ENCODE data around the gene ZNF789.

ZNF789 gene

DNA sequence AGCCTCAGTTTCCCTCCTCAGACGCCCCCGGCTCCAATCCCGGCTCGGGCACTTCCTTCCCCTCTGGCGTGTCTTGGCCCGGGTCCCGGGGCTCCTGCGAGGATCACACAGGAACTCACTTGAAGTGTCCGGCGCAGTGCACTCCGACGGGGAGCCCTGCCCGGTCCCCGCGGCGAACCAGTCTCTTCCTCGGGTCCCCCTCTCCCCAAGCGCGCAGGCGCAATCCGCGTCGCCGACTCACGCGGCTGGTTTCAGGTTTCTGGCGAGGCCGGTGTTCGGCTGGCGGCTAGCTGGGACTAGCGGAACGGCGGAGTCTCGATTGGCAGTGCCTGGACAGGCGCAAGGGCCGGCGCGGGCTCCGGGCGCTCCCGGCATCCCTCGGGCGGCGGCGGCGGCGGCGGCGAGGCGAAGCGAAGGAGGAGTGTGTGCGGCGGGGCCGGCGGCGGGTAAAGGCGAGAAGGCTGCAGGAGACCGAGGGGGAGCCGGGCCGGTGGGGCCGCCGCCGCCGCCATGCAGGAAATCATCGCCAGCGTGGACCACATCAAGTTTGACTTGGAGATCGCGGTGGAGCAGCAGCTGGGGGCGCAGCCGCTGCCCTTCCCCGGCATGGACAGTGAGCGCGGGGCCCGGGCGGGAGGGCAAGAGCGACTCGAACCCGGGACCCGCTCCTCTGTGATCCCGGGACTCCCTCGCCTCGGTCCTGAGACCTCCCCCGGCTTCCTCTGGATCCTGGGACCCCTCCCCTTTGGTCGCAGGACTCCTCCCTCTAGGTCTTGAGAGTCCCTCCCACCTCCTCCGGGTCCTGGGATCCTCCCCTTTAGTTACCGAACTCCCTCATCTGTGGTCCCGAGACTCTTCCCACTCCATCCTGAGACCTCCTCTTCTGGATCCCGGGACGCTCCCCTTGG, 33.9 kb upstream of the ZNF789 start, which contains the start of the genes CPSF4 and PTCD1 (continued):
- TF ChIP-seq, protein P1, sequence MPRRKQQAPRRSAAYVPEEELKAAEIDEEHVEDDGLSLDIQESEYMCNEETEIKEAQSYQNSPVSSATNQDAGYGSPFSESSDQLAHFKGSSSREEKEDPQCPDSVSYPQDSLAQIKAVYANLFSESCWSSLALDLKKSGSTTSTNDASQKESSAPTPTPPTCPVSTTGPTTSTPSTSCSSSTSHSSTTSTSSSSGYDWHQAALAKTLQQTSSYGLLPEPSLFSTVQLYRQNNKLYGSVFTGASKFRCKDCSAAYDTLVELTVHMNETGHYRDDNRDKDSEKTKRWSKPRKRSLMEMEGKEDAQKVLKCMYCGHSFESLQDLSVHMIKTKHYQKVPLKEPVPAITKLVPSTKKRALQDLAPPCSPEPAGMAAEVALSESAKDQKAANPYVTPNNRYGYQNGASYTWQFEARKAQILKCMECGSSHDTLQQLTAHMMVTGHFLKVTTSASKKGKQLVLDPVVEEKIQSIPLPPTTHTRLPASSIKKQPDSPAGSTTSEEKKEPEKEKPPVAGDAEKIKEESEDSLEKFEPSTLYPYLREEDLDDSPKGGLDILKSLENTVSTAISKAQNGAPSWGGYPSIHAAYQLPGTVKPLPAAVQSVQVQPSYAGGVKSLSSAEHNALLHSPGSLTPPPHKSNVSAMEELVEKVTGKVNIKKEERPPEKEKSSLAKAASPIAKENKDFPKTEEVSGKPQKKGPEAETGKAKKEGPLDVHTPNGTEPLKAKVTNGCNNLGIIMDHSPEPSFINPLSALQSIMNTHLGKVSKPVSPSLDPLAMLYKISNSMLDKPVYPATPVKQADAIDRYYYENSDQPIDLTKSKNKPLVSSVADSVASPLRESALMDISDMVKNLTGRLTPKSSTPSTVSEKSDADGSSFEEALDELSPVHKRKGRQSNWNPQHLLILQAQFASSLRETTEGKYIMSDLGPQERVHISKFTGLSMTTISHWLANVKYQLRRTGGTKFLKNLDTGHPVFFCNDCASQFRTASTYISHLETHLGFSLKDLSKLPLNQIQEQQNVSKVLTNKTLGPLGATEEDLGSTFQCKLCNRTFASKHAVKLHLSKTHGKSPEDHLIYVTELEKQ (tag by site-specific recombination; IDR thresholded peaks at IDR 0.05; ENCODE audit: borderline replicate concordance) = no peak
- TF ChIP-seq, protein P2, sequence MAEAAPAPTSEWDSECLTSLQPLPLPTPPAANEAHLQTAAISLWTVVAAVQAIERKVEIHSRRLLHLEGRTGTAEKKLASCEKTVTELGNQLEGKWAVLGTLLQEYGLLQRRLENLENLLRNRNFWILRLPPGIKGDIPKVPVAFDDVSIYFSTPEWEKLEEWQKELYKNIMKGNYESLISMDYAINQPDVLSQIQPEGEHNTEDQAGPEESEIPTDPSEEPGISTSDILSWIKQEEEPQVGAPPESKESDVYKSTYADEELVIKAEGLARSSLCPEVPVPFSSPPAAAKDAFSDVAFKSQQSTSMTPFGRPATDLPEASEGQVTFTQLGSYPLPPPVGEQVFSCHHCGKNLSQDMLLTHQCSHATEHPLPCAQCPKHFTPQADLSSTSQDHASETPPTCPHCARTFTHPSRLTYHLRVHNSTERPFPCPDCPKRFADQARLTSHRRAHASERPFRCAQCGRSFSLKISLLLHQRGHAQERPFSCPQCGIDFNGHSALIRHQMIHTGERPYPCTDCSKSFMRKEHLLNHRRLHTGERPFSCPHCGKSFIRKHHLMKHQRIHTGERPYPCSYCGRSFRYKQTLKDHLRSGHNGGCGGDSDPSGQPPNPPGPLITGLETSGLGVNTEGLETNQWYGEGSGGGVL (tag by site-specific recombination; IDR thresholded peaks at IDR 0.05) = no peak
- TF ChIP-seq, protein P3, sequence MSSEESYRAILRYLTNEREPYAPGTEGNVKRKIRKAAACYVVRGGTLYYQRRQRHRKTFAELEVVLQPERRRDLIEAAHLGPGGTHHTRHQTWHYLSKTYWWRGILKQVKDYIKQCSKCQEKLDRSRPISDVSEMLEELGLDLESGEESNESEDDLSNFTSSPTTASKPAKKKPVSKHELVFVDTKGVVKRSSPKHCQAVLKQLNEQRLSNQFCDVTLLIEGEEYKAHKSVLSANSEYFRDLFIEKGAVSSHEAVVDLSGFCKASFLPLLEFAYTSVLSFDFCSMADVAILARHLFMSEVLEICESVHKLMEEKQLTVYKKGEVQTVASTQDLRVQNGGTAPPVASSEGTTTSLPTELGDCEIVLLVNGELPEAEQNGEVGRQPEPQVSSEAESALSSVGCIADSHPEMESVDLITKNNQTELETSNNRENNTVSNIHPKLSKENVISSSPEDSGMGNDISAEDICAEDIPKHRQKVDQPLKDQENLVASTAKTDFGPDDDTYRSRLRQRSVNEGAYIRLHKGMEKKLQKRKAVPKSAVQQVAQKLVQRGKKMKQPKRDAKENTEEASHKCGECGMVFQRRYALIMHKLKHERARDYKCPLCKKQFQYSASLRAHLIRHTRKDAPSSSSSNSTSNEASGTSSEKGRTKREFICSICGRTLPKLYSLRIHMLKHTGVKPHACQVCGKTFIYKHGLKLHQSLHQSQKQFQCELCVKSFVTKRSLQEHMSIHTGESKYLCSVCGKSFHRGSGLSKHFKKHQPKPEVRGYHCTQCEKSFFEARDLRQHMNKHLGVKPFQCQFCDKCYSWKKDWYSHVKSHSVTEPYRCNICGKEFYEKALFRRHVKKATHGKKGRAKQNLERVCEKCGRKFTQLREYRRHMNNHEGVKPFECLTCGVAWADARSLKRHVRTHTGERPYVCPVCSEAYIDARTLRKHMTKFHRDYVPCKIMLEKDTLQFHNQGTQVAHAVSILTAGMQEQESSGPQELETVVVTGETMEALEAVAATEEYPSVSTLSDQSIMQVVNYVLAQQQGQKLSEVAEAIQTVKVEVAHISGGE (tag by site-specific recombination; conservative IDR thresholded peaks at IDR 0.05; ENCODE audit: low read depth) = peak; percentile 96

DNA sequence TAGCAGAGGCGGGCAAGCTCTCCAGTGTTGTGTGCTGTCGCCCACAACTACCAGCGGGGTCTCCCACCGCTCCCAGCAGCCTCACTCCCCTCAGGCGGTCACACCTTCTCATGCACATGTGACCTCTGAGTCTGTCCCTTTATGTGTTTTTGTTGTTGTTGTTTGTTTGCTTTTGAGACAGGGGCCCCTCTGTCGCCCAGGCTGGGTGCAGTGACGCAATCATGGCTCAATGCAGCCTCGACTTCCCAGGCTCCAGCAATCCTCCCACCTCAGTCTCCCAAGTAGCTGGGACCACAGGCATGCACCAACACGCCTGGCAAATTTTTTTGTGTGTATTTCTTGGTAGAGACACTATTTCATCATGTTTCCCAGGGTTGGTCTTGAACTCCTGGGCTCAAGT, 32.5 kb upstream of the ZNF789 start:
- Histone ChIP-seq H3K4me3 (ENCODE audit: low read depth, low read length) (peak overlapping the region; percentile 91; the same call in 1 of the 2 replicates), H3K27ac (ENCODE audit: extremely low read depth, low read depth, low read length) (no peak overlapping the region)

More for the DNA sequence above, 32.5 kb upstream of the ZNF789 start:
- peaks cover 9% of the 10 kb centered on the region for H3K4me1 ChIP-seq (ENCODE audit: control insufficient read depth, insufficient read depth, low read length)
- H3K36me3 ChIP-seq (ENCODE audit: control insufficient read depth in 2 of 2, insufficient read depth in 1 of 2, low read length in 2 of 2) = peaks cover 42 to 45% of the 10 kb centered on the region in 2 experiments
- ChIA-PET CTCF (no interaction called here), POLR2A (interaction anchor here (0.9 to 1.4 kb wide), 2 partner anchors 9 to 19 kb away, joined by 3 to 5 read pairs; no protein-coding TSS in a partner anchor)
- H3K9me3 ChIP-seq (ENCODE audit: control insufficient read depth, insufficient read depth, low read depth, low read length) = no peaks in the 10 kb centered on the region
- TF ChIP-seq ZNF549 (tag by site-specific recombination; IDR thresholded peaks at IDR 0.05) (no peak), HOXC10 (CRISPR knock-in tag; IDR thresholded peaks at IDR 0.05) (no peak), ZNF529 (tag by site-specific recombination; IDR thresholded peaks at IDR 0.05; ENCODE audit: insufficient replicate concordance) (no peak), ZFHX2 (tag by site-specific recombination; conservative IDR thresholded peaks at IDR 0.05) (peak; percentile 80), EGR2 (tag by site-specific recombination; IDR thresholded peaks at IDR 0.05; ENCODE audit: low read depth) (peak; percentile 51; the same call in 1 of the 2 replicates), ZBTB48 (tag by site-specific recombination; IDR thresholded peaks at IDR 0.05) (peak; percentile 19; the same call in 1 of the 2 replicates)
- TF ChIP-seq, protein P4, sequence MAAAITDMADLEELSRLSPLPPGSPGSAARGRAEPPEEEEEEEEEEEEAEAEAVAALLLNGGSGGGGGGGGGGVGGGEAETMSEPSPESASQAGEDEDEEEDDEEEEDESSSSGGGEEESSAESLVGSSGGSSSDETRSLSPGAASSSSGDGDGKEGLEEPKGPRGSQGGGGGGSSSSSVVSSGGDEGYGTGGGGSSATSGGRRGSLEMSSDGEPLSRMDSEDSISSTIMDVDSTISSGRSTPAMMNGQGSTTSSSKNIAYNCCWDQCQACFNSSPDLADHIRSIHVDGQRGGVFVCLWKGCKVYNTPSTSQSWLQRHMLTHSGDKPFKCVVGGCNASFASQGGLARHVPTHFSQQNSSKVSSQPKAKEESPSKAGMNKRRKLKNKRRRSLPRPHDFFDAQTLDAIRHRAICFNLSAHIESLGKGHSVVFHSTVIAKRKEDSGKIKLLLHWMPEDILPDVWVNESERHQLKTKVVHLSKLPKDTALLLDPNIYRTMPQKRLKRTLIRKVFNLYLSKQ (tag by site-specific recombination; IDR thresholded peaks at IDR 0.05; ENCODE audit: borderline replicate concordance) = no peak
- TF ChIP-seq, protein P5, sequence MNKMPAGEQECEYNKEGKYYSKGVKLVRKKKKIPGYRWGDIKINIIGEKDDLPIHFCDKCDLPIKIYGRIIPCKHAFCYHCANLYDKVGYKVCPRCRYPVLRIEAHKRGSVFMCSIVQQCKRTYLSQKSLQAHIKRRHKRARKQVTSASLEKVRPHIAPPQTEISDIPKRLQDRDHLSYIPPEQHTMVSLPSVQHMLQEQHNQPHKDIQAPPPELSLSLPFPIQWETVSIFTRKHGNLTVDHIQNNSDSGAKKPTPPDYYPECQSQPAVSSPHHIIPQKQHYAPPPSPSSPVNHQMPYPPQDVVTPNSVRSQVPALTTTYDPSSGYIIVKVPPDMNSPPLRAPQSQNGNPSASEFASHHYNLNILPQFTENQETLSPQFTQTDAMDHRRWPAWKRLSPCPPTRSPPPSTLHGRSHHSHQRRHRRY (tag by site-specific recombination; IDR thresholded peaks at IDR 0.05) = no peak

All from HEK293 (cell line).